Lung (tissue), 12 donors: ENCODE measurements around the gene SLC5A10. TPM values are rescaled to one million over a fixed set of nuclear protein-coding genes. Genes with fewer than 3 reads are reported as not detected.

Source experiments
- ATAC-seq: fragments of 200-7000 bp; cut with Tn5 transposase; one replicate; pipeline ENCODE4 v1.9.1; 2020; ENCODE audit warnings: moderate number of reproducible peaks; ENCODE audit not compliant: insufficient read depth, low FRiP score
- DNase-seq, 3 donors: peaks; one replicate each; pipeline ENCODE4 v3.0.0-alpha.2; 2013 to 2017
- H3K27ac ChIP-seq, 2 donors: one replicate each; pipeline ENCODE4 v1.5.1; 2013; ENCODE audit warnings: mild to moderate bottlenecking in 2 of 2, moderate library complexity in 2 of 2, control low read depth in 1 of 2, inconsistent platforms in 1 of 2, low read depth in 1 of 2, low read length in 1 of 2
- H3K27me3 ChIP-seq, 3 donors: one replicate each; pipeline ENCODE4 v1.5.1; 2013; ENCODE audit warnings: low read length in 2 of 3; ENCODE audit not compliant: control insufficient read depth in 3 of 3, insufficient read depth in 3 of 3
- H3K36me3 ChIP-seq, 4 donors: one replicate each; pipeline ENCODE4 v1.5.1; 2013; ENCODE audit warnings: low read length in 4 of 4, mild to moderate bottlenecking in 1 of 4, moderate library complexity in 1 of 4; ENCODE audit not compliant: control insufficient read depth in 4 of 4, insufficient read depth in 4 of 4
- H3K4me1 ChIP-seq, 5 donors: one replicate each; pipeline ENCODE4 v1.5.1; 2013; ENCODE audit warnings: low read length in 5 of 5, mild to moderate bottlenecking in 2 of 5, moderate library complexity in 1 of 5; ENCODE audit not compliant: control insufficient read depth in 5 of 5, insufficient read depth in 5 of 5
- H3K4me3 ChIP-seq: one replicate; pipeline ENCODE4 v1.5.1; 2013; ENCODE audit warnings: mild to moderate bottlenecking, control low read depth, moderate library complexity
- H3K9ac ChIP-seq, 2 donors: one replicate each; pipeline ENCODE4 v1.5.1; 2013; ENCODE audit warnings: low read length in 2 of 2, control low read depth in 1 of 2; ENCODE audit not compliant: insufficient read depth in 1 of 2
- H3K9me3 ChIP-seq, 4 donors: one replicate each; pipeline ENCODE4 v1.5.1; 2013; ENCODE audit warnings: low read length in 3 of 4, mild to moderate bottlenecking in 1 of 4, moderate library complexity in 1 of 4; ENCODE audit not compliant: control insufficient read depth in 4 of 4, insufficient read depth in 3 of 4
- WGBS, 2 donors: extraction: QIAGEN DNeasy Blood & Tissue Kit; methylation state at CpG; one replicate each; pipeline ENCODE4 v1.1.7; 2013; 5-methylcytosine and 5-hydroxymethylcytosine counted together
- polyA plus RNA-seq, 2 donors: library from polyadenylated mRNA; stranded (reverse); fragments of 200-250 nt; gene quantifications; one replicate each; pipeline ENCODE4 v1.2.1, GENCODE V29; 2013
- total RNA-seq, 2 donors: library from RNA; depleted of rRNA in 1 of 2; stranded (reverse); fragments of >200 nt in 1 of 2; gene quantifications; one replicate each; pipeline ENCODE4 v1.2.1, GENCODE V29; 2014 to 2021
- TF ChIP-seq, protein P1 (sequence below): IDR thresholded peaks from 2 replicates; pipeline ENCODE4 v1.5.1; 2012; ENCODE audit warnings: mild to moderate bottlenecking; ENCODE audit errors: control extremely low read depth, extremely low read depth
- donor health status: control.
- donor health status: control.
- donor health status: Bipolar disorder and iron deficiency.
- donor health status: healthy.
- donor health status: DM: yes; HTN: yes; CAD: no.

SLC5A10 gene
- total and polyA plus RNA-seq, 4 donors = 0.09 to 0.31 (median 0.21) TPM

GRCh38 chr17:18917506-18918032, 34.4 kb upstream of the SLC5A10 start:
- TF ChIP-seq, protein P1, sequence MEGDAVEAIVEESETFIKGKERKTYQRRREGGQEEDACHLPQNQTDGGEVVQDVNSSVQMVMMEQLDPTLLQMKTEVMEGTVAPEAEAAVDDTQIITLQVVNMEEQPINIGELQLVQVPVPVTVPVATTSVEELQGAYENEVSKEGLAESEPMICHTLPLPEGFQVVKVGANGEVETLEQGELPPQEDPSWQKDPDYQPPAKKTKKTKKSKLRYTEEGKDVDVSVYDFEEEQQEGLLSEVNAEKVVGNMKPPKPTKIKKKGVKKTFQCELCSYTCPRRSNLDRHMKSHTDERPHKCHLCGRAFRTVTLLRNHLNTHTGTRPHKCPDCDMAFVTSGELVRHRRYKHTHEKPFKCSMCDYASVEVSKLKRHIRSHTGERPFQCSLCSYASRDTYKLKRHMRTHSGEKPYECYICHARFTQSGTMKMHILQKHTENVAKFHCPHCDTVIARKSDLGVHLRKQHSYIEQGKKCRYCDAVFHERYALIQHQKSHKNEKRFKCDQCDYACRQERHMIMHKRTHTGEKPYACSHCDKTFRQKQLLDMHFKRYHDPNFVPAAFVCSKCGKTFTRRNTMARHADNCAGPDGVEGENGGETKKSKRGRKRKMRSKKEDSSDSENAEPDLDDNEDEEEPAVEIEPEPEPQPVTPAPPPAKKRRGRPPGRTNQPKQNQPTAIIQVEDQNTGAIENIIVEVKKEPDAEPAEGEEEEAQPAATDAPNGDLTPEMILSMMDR = no peak
- Histone ChIP-seq H3K9ac (no peak overlapping the region), H3K36me3 (peaks cover 5 to 21% (median 15%) of the 10 kb centered on the region in 4 donors), H3K27ac (no peak overlapping the region), H3K27me3 (no peaks in the 10 kb centered on the region), H3K4me1 (peaks cover 0 to 16% (median 4%) of the 10 kb centered on the region in 5 donors), H3K9me3 (peaks cover 0 to 1% (median 0%) of the 10 kb centered on the region in 4 donors), H3K4me3 (no peak overlapping the region)
- no peak for DNase-seq
- ATAC-seq = no peak
- WGBS, 2 donors = 85 to 92% methylated on average over 11 of the region's 11 CpGs

GRCh38 chr17:18919963-18920362, 32.0 kb upstream of the SLC5A10 start:
- no peak for DNase-seq
- WGBS, 2 donors = 83 to 91% methylated on average over 6 of the region's 6 CpGs

GRCh38 chr17:18920911-18921441, 31.0 kb upstream of the SLC5A10 start:
- DNase-seq = no peak
- Histone ChIP-seq H3K36me3 (peaks cover 0 to 20% (median 13%) of the 10 kb centered on the region in 4 donors), H3K4me1 (peaks cover 0 to 16% (median 4%) of the 10 kb centered on the region in 5 donors), H3K9ac (no peak overlapping the region), H3K27me3 (no peaks in the 10 kb centered on the region), H3K27ac (no peak overlapping the region), H3K4me3 (no peak overlapping the region), H3K9me3 (peaks cover 0 to 1% (median 0%) of the 10 kb centered on the region in 4 donors)
- 22% methylated on average over 6 of the region's 6 CpGs for WGBS, 2 donors
- TF ChIP-seq, protein P1 = no peak
- no peak for ATAC-seq

More at GRCh38 chr17:18919963-18920362, 32.0 kb upstream of the SLC5A10 start:
- no peak overlapping the region for H3K27ac ChIP-seq
- H3K9ac ChIP-seq = no peak overlapping the region
- H3K27me3 ChIP-seq = no peaks in the 10 kb centered on the region
- peaks cover 0 to 17% (median 11%) of the 10 kb centered on the region in 4 donors for H3K36me3 ChIP-seq
- peaks cover 0 to 16% (median 4%) of the 10 kb centered on the region in 5 donors for H3K4me1 ChIP-seq
- no peak overlapping the region for H3K4me3 ChIP-seq
- H3K9me3 ChIP-seq = peaks cover 0 to 1% (median 0%) of the 10 kb centered on the region in 4 donors
- TF ChIP-seq, protein P1 = no peak
- no peak for ATAC-seq
